ENCODE results near the gene ZNF579. TPM values are rescaled to one million over a fixed set of nuclear protein-coding genes. Genes with fewer than 3 reads are reported as not detected.

Gene ZNF579
- total RNA-seq, 4 donors from 2014 or later, result 2.0 to 5.6 (median 2.9) TPM

- TF ChIP-seq EP300 (IDR thresholded peaks at IDR 0.05; ENCODE audit: low read depth) (no peak), CTCF (IDR thresholded peaks at IDR 0.05) (no peak), POLR2A (IDR thresholded peaks at IDR 0.05) (no peak), POLR2AphosphoS5 (IDR thresholded peaks at IDR 0.05) (no peak)
- 92 to 94% methylated on average over 12 to 68 of the region's 68 CpGs for WGBS, 2 donors (ENCODE audit: low coverage in 1 of 2)
- intact Hi-C loops (cut with DNase I; ENCODE audit: low total_unique reads), result no loop called here
- in situ Hi-C loops (cut with MboI; ENCODE audit: low pct_ligation_motif_present in 1 of 4, low pct_unique_long_range_greater_than_20kb in 1 of 4, low sequenced_read_pairs in 3 of 4), result no loop called here
- no peaks in the 10 kb centered on the region for H3K27me3 ChIP-seq
- H3K36me3 ChIP-seq, result peaks cover 0 to 7% (median 0%) of the 10 kb centered on the region in 4 donors
- H3K9me3 ChIP-seq, result no peaks in the 10 kb centered on the region
- no peaks in the 10 kb centered on the region for H3K4me1 ChIP-seq
- no peak overlapping the region for H3K4me3 ChIP-seq
- DNase-seq, result no peak
- H3K27ac ChIP-seq, result no peak overlapping the region
Observed at GRCh38 chr19:55593096-55593772, 12.6 kb upstream of the ZNF579 start.

- Histone ChIP-seq H3K9me3 (no peaks in the 10 kb centered on the region), H3K27me3 (no peaks in the 10 kb centered on the region), H3K27ac (no peak overlapping the region), H3K4me1 (peaks cover 0 to 4% (median 2%) of the 10 kb centered on the region in 4 donors), H3K4me3 (no peak overlapping the region), H3K36me3 (peaks cover 0 to 7% (median 0%) of the 10 kb centered on the region in 4 donors)
- WGBS, 2 donors (ENCODE audit: low coverage in 1 of 2), result 60 to 96% methylated on average over 1 to 65 of the region's 73 CpGs
- intact Hi-C loops (cut with DNase I; ENCODE audit: low total_unique reads) (no loop called here), in situ Hi-C loops (cut with MboI; ENCODE audit: low pct_ligation_motif_present in 1 of 4, low pct_unique_long_range_greater_than_20kb in 1 of 4, low sequenced_read_pairs in 3 of 4) (no loop called here)
- no peak for DNase-seq
- TF ChIP-seq POLR2AphosphoS5 (IDR thresholded peaks at IDR 0.05) (no peak), CTCF (IDR thresholded peaks at IDR 0.05) (no peak), POLR2A (IDR thresholded peaks at IDR 0.05) (no peak), EP300 (IDR thresholded peaks at IDR 0.05; ENCODE audit: low read depth) (no peak)
Observed at GRCh38 chr19:55592391-55593090, 11.9 kb upstream of the ZNF579 start.

- 85% methylated on average over 10 of the region's 10 CpGs; no CpG with 5 or more reads in 1 of the 2 donors for WGBS, 2 donors (ENCODE audit: low coverage in 1 of 2)
- Histone ChIP-seq H3K4me1 (peaks cover 3 to 13% (median 11%) of the 10 kb centered on the region in 4 donors), H3K9me3 (no peaks in the 10 kb centered on the region), H3K36me3 (peaks cover 0 to 7% (median 0%) of the 10 kb centered on the region in 4 donors), H3K27ac (no peak overlapping the region), H3K27me3 (no peaks in the 10 kb centered on the region), H3K4me3 (no peak overlapping the region)
- in situ Hi-C loops (cut with MboI; ENCODE audit: low pct_ligation_motif_present in 1 of 4, low pct_unique_long_range_greater_than_20kb in 1 of 4, low sequenced_read_pairs in 3 of 4), result no loop called here
- intact Hi-C loops (cut with DNase I; ENCODE audit: low total_unique reads), result no loop called here
- no peak for DNase-seq
- no peak for TF ChIP-seq CTCF (IDR thresholded peaks at IDR 0.05)
- TF ChIP-seq EP300 (IDR thresholded peaks at IDR 0.05; ENCODE audit: low read depth), result no peak
- no peak for TF ChIP-seq POLR2AphosphoS5 (IDR thresholded peaks at IDR 0.05)
- TF ChIP-seq POLR2A (IDR thresholded peaks at IDR 0.05), result no peak
Observed at GRCh38 chr19:55591555-55591954, 10.9 kb upstream of the ZNF579 start.

GRCh38 chr19:55590617-55591016 is 10.0 kb upstream of the ZNF579 start:
- Histone ChIP-seq H3K27ac (no peak overlapping the region), H3K36me3 (peaks cover 0 to 7% (median 0%) of the 10 kb centered on the region in 4 donors), H3K9me3 (no peaks in the 10 kb centered on the region), H3K4me1 (peaks cover 8 to 22% (median 21%) of the 10 kb centered on the region in 4 donors), H3K4me3 (no peak overlapping the region), H3K27me3 (peaks cover 5% of the 10 kb centered on the region)
- in situ Hi-C loops (cut with MboI; ENCODE audit: low pct_ligation_motif_present in 1 of 4, low pct_unique_long_range_greater_than_20kb in 1 of 4, low sequenced_read_pairs in 3 of 4) (no loop called here), intact Hi-C loops (cut with DNase I; ENCODE audit: low total_unique reads) (no loop called here)
- 73% methylated on average over 10 of the region's 10 CpGs; no CpG with 5 or more reads in 1 of the 2 donors for WGBS, 2 donors (ENCODE audit: low coverage in 1 of 2)
- DNase-seq, result no peak
- TF ChIP-seq EP300 (IDR thresholded peaks at IDR 0.05; ENCODE audit: low read depth) (no peak), POLR2A (IDR thresholded peaks at IDR 0.05) (no peak), POLR2AphosphoS5 (IDR thresholded peaks at IDR 0.05) (no peak), CTCF (IDR thresholded peaks at IDR 0.05) (no peak)

All from transverse colon (tissue), 4 donors.